Stimulated activated CD8-positive, alpha-beta memory T cell treated with anti-CD3 and anti-CD28 coated beads, Interleukin-4, amount 100 ng/mL, for 1 hour (primary cell): ENCODE results near the gene VEZT.
"Not testable (repeated sequence)": the region's sequence is repeated elsewhere in the genome, so short reads cannot be mapped to it uniquely, and the experiment has no call there.

ENCODE experiments used
- DNase-seq, 2 donors: peaks; one replicate each; pipeline ENCODE4 v3.0.0-alpha.2; 2020; ENCODE audit warnings: low read depth in 2 of 2, low spot score in 1 of 2

Gene VEZT

DNA sequence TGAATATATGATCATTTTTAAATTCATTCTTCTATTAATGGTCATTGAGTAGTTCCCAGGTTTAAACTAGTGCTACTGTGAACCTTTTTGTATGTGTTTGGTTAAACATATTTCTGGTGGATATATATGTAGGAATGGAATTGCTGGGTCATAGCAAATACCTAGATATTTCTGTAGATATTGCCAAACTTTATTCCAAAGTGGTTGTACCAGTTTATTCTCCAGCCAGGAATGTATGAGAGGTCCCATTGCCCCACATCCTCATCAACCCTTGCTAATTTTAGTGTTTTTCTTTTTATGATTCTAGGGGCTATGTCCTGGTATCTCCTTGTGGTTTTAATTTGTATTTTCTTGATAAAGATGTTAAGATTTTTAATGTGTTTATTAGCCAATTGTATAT lies 3.1 kb downstream of the VEZT start:
- no peak for DNase-seq

GRCh38 chr12:95224202-95225170 lies 6.9 kb downstream of the VEZT start:
- no peak for DNase-seq

DNA sequence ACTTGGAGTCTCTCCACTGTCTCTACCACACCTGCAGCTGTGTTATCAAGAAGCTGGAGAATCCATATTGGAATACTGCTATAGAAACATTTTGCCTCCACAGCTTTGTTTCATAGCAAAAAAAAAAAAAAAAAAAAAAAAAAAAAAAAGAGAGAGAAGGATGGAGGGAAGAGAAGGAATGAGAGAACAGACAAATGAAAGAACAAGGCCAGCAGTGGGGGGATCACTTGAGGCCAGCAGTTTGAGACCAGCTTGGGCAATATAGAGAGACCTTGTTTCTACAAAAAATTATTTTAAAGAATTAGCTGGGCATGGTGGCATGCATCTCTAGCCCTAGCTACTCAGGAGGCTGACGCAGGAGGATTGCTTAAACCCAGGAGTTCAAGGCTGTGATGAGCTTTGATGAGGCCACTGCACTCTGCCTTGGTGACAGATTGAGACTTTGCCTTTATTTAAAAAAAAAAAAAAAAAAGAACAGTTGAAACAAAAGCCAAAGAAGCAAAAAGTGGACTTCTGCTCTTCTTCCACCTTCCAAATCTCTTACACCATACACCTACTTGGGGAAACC lies 8.1 kb downstream of the VEZT start:
- DNase-seq, result no peak

- DNase-seq, result no peak
These were observed 10.3 kb downstream of the VEZT start for GRCh38 chr12:95227818-95228356.

GRCh38 chr12:95228617-95229016 lies 11.0 kb downstream of the VEZT start:
- no peak for DNase-seq

GRCh38 chr12:95229636-95230035 lies 12.0 kb downstream of the VEZT start:
- DNase-seq, result no peak

DNA sequence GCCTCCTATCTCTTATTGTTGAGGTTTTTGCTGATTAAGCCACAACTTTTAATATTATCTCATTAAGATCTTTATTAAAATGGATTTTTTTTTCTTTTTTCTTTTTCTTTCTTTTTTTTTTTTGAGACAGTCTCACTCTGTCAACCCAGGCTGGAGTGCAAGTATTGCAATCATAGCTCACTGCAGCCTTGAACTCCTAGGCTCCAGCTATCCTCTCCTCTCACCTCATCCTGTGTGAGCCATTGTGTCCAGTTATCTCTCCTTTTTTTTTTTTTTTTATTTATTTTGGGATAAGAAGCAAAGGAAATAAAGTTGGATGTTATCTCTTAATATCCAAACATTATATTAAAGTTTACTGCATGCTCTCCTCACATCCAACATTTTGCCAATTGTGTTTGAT lies 12.7 kb downstream of the VEZT start:
- no peak for DNase-seq

- no peak for DNase-seq
These were observed 13.6 kb downstream of the VEZT start for GRCh38 chr12:95231190-95231589.

DNA sequence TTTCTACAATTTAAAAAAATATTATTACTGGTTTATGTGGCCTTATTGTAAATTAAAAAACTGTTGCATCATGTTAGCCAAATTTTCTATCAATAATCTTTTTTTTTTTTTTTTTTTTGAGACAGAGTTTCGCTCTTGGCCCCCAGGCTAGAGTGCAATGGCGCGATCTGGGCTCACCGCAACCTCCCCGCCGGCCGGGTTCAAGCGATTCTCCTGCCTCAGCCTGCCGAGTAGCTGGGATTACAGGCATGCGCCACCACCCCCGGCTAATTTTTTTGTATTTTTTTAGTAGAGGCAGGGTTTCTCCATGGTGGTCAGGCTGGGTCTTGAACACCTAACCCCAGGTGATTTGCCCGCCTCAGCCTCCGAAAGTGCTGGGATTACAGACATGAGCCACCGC lies 16.6 kb downstream of the VEZT start:
- not testable (repeated sequence) for DNase-seq

DNA sequence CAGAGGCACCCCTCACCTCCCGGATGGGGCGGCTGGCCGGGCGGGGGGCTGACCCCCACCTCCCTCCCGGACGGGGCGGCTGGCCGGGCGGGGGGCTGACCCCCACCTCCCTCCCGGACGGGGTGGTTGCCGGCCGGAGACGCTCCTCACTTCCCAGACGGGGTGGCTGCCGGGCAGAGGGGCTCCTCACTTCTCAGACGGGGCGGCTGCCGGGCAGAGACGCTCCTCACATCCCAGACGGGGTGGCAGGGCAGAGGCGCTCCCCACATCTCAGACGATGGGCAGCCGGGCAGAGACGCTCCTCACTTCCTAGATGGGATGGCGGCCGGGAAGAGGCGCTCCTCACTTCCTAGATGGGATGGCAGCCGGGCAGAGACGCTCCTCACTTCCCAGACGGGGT lies 18.0 kb downstream of the VEZT start:
- not testable (repeated sequence) for DNase-seq

- DNase-seq, result no peak
These were observed 19.7 kb downstream of the VEZT start for GRCh38 chr12:95237315-95237714.

- DNase-seq, result no peak
These were observed 20.5 kb downstream of the VEZT start for GRCh38 chr12:95238150-95238549.

GRCh38 chr12:95239216-95239615 lies 21.6 kb downstream of the VEZT start:
- no peak for DNase-seq

DNA sequence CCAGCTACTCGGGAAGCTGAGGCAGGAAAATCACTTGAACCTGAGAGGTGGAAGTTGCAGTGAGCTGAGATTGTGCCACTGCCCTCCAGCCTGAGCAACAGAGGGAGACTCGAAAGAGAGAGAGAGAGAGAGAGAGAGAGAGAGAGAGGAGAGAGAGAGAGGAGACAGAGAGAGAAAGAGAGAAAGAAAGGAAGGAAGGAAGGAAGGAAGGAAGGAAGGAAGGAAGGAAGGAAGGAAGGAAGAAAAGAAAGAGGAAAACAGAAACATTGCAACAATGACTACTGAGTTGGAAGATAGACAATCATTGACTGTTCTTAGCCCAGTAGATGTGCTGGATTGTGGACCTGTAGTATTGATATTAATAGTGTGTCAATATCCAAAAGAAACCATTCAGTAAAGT lies 22.2 kb downstream of the VEZT start:
- not testable (repeated sequence) for DNase-seq

DNA sequence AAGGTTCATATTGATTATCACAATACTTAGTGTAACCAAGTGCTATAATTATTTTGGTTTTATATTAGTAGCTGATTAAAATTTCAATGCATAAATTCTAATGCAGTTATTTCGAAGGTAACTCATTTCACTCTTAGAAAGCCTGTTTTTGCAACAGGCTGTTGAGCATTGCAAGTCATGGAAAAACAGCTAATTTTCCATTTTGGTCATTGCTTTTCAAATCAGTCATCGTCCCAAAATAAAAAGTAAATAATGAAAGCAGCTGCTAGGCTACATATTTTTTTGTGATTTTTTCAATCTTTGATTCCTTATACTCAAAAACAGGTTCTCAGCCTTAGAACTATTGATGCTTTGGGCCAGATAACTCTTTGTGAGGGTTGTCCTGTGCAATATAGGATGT lies 22.9 kb downstream of the VEZT start:
- DNase-seq, result no peak

DNA sequence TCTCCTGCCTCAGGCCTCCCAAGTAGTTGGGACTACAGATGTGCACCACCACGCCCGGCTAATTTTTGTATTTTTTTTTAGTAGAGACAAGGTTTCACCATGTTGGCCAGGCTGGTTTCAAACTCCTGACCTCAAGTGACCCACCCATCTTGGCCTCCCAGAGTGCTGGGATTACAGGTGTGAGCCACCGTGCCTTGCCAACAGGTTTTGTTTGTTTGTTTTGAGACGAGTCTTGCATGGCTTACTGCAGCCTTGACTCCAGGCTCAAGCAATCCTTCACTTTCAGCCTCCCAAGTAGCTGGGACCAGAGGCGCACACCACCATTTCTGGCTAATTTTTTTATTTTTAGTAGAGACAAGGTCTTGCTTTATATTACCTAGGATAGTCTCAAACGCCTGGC lies 23.5 kb downstream of the VEZT start:
- not testable (repeated sequence) for DNase-seq

GRCh38 chr12:95241761-95242506 lies 24.3 kb downstream of the VEZT start:
- no peak for DNase-seq

GRCh38 chr12:95243497-95244183 lies 26.0 kb downstream of the VEZT start:
- DNase-seq, result no peak

- DNase-seq, result no peak
These were observed 26.7 kb downstream of the VEZT start for GRCh38 chr12:95244350-95244749.

GRCh38 chr12:95248095-95248494 lies 30.5 kb downstream of the VEZT start:
- DNase-seq, result no peak
